GM12873 (cell line): Measurements from ENCODE around the gene DNAH11.

Experiments
- TF ChIP-seq, protein P1 (sequence below): IDR thresholded peaks from 2 replicates; pipeline ENCODE4 v1.5.1; 2012; ENCODE audit warnings: low read depth, mild to moderate bottlenecking, moderate library complexity, low read length, control low read depth; ENCODE audit not compliant: insufficient read depth; ENCODE audit errors: missing control alignments

DNAH11 gene

DNA sequence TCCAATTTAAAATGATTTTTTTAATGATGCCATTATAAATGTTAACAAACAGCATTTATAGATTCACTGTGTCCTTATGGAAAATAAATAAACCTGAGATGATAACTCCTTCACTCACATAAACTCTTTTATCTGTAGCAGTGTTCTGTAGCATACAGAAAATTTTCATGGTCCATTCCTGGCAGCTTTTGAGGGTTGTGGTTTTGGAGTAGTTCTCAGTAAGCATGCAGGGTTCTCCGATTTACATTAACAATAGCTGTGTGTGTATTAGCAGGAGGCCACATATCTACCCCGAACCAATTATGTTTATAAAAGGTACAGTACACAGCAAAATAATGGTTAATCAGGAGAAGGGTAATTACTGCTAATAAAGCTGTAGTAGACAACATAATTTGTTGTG lies 240.2 kb downstream of the DNAH11 start:
- TF ChIP-seq, protein P1, sequence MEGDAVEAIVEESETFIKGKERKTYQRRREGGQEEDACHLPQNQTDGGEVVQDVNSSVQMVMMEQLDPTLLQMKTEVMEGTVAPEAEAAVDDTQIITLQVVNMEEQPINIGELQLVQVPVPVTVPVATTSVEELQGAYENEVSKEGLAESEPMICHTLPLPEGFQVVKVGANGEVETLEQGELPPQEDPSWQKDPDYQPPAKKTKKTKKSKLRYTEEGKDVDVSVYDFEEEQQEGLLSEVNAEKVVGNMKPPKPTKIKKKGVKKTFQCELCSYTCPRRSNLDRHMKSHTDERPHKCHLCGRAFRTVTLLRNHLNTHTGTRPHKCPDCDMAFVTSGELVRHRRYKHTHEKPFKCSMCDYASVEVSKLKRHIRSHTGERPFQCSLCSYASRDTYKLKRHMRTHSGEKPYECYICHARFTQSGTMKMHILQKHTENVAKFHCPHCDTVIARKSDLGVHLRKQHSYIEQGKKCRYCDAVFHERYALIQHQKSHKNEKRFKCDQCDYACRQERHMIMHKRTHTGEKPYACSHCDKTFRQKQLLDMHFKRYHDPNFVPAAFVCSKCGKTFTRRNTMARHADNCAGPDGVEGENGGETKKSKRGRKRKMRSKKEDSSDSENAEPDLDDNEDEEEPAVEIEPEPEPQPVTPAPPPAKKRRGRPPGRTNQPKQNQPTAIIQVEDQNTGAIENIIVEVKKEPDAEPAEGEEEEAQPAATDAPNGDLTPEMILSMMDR: no peak

DNA sequence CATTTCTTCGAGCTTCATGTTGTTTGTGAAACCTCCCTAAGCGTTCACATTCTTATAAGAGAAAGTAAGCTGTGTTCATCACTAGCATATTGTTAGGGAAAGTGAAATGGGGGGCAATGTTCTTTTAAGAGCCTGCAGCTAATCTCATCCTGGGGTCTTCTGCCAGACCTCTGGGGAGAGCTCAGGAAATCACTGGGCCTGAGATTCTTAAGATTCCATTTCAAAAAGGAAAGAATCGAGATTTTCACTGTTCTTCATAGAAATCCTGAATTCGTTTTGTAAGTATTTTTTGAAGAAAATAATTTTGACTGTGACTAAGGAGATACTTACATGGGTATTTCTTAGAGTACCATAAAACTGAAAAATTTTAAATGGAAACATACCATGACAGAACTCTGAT lies 242.2 kb downstream of the DNAH11 start:
- TF ChIP-seq, protein P1: no peak

DNA sequence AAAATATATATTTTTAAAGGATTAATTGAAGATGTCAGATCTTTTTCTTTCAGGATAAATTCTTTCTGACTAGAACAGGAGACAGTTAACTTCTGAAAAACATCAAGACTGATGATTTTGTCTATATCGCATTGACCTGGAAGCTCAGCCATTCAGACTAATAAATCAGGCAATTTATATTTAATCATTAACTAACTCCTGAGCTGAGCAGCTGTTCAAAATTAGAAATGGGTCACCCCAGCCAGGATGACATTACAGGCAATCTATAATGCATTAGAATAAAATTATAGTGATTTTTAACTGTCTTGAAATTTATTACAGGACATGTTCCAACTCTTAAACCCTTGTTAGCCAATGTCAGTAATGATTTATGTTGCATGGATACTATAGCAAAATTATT lies 263.0 kb downstream of the DNAH11 start:
- TF ChIP-seq, protein P1: no peak

DNA sequence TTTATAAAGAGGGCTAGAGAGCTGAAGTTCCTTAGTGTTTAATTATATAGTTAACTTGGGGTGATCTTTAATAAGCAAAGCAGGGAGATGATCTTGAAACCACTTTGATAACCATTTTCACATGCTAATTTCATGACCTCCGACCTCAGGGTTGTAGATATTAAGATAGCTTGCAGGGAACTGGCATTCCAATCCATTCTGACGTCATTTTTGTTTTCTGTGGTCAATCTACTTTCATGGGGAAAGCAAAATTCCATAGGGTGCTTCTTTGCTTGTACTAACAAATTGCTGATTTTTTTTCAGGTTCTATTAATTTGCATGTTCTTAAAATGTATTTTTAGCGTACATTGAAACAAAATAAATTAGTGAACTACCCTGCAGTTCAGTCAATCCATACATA lies 263.5 kb downstream of the DNAH11 start:
- TF ChIP-seq, protein P1: no peak

DNA sequence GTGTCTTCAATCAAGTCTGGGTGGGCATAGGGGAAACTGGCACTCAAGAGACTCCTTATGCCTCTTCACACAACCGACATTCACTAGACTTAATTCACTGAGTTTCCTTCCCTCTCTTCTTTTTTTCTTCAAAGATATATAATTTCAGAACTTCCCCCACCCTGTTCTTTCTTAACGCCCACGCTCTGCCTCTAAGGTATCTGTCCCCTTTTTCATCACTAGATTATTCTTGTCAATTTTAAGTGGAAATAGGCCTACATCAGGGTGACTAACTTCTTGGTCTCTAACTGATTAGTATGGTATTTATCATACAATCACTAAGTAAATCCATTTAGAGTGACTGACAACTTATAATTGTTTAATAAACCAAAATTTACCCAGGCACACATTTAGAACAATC lies 276.2 kb downstream of the DNAH11 start:
- TF ChIP-seq, protein P1: no peak

DNA sequence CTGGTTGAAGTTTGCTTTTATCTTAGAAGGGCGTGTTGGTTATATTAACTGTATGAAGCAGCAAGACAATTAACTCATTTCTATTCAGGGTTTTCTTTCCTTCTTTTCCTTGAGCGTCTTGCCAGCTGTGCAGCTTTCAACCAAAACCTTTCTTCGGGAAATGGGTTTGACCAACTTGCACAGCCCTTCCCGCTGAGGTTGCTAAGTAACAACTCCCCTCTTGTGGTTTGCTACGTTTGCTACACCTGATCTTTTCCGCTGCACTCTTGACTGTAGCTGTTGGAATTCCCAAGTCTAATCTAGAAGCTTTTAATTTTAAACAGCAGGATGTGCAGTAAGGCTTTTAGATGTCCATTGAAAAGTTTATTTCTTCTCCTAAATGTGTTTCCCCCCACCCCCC lies 286.0 kb downstream of the DNAH11 start:
- TF ChIP-seq, protein P1: no peak

DNA sequence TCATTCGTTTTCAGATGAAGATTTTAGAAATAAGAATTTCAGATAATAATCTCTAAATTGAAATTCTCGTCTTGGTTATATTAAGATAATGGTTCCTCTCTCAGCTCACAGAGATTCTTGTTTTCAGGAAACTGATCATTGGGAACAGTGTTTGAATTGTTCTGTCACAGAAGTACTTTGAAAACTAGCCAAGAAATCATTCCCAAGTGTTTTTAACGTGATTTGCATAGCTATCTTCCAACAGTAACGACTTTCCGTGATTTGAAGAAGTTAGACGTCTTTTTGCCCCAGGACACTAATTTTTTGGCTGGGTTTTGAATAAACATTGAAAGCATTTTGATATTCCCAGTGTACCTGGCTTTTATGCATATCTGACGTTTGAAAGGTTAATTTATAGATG lies 286.9 kb downstream of the DNAH11 start:
- TF ChIP-seq, protein P1: no peak
